PC-9 (cell line): ENCODE measurements around the gene GP1BB.

Source experiments
- EZH2 ChIP-seq: fragments of 200-600 bp; sonication (generic); IDR thresholded peaks from 2 replicates; pipeline ENCODE4 v1.8.0; 2017; ENCODE audit warnings: antibody characterized with exemption, low read depth
- TF ChIP-seq, protein P1 (sequence below): fragments of 200-600 bp; sonication (generic); conservative IDR thresholded peaks from 2 replicates; pipeline ENCODE4 v1.6.1; 2017; ENCODE audit warnings: mixed run types, antibody characterized with exemption, mild to moderate bottlenecking, moderate library complexity

DNA sequence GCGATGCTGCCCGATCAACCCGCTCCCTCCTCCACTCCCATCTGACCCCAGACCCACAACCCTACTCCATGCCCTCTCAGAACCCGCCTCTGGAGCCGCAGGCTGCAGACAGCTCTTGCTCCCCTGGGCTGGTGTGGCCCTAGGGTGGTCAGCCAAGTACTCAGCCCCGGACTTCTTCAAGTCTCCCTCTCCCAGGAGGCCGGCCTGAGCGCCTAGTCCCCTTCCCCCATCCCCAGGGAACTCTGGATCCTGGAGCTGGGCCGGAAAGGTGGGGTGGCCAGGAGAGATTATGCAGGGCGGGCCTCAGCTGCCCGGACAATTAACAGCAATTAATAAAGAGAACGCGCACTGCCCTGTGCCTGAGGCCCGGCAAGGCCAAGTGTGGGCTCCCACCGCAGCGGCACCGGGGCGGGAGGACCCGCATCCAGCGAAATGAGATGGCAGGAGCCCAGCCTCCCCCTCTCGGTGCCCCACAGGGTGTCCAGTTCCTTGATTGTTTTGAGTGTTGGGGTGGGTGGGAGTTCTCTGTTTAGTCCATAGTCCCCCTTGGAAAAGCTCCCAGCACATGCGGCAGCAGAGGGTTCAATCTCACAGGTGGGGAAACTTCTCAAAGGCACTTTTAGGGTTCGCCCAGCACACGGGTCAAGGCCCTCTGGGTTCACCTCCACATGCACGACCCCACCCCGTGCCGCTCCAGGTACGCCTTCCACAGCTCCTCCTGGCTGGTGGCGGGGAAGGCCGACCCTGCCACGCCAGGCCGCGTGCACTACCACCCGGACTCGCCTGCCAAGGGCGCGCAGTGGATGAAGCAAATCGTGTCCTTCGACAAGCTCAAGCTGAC is 40.3 kb downstream of the GP1BB start:
- TF ChIP-seq EZH2 = no peak
- TF ChIP-seq, protein P1, sequence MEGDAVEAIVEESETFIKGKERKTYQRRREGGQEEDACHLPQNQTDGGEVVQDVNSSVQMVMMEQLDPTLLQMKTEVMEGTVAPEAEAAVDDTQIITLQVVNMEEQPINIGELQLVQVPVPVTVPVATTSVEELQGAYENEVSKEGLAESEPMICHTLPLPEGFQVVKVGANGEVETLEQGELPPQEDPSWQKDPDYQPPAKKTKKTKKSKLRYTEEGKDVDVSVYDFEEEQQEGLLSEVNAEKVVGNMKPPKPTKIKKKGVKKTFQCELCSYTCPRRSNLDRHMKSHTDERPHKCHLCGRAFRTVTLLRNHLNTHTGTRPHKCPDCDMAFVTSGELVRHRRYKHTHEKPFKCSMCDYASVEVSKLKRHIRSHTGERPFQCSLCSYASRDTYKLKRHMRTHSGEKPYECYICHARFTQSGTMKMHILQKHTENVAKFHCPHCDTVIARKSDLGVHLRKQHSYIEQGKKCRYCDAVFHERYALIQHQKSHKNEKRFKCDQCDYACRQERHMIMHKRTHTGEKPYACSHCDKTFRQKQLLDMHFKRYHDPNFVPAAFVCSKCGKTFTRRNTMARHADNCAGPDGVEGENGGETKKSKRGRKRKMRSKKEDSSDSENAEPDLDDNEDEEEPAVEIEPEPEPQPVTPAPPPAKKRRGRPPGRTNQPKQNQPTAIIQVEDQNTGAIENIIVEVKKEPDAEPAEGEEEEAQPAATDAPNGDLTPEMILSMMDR = no peak
